ENCODE data around the gene ADSS1.

GRCh38 chr14:104703269-104703668 is 20.8 kb upstream of the ADSS1 start:
- no peak for TF ChIP-seq CTCF (IDR thresholded peaks at IDR 0.05)
- no peak for TF ChIP-seq POLR2A (IDR thresholded peaks at IDR 0.05)
- no peak for TF ChIP-seq POLR2AphosphoS5 (IDR thresholded peaks at IDR 0.05)
- no peak for TF ChIP-seq EP300 (IDR thresholded peaks at IDR 0.05; ENCODE audit: low read depth)

All from transverse colon (tissue), 4 donors.